HepG2 (cell line): Measurements from ENCODE around the gene SRSF6. TPM values are rescaled to one million over a fixed set of nuclear protein-coding genes. Genes with fewer than 3 reads are reported as not detected.

Source experiments
- ASH2L ChIP-seq: fragments of 300-600, 200-600 bp; sonication (generic); IDR thresholded peaks from 2 replicates; pipeline ENCODE4 v1.7.0; 2017; ENCODE audit warnings: low read depth, mild to moderate bottlenecking, moderate library complexity, mixed read lengths, low read length; ENCODE audit not compliant: insufficient read length
- ATF1 ChIP-seq: IDR thresholded peaks from 2 replicates; pipeline ENCODE4 v1.6.1; 2016; ENCODE audit warnings: mild to moderate bottlenecking, control low read depth
- DNMT1 ChIP-seq: sonication (generic); formaldehyde crosslinking; IDR thresholded peaks from 2 replicates; pipeline ENCODE4 v1.5.1; 2020; ENCODE audit warnings: mild to moderate bottlenecking, missing genetic modification reagents
- DR1 ChIP-seq: sonication (generic); formaldehyde crosslinking; IDR thresholded peaks from 2 replicates; pipeline ENCODE4 v1.8.0; 2021; ENCODE audit warnings: mild to moderate bottlenecking, missing genetic modification reagents, inconsistent platforms
- GFI1 ChIP-seq: sonication (generic); formaldehyde crosslinking; IDR thresholded peaks from 2 replicates; pipeline ENCODE4 v1.5.0; 2020; ENCODE audit warnings: missing genetic modification reagents, mild to moderate bottlenecking, borderline replicate concordance
- HIVEP1 ChIP-seq: sonication (generic); formaldehyde crosslinking; IDR thresholded peaks from 2 replicates; pipeline ENCODE4 v1.4.0; 2020; ENCODE audit warnings: mild to moderate bottlenecking, missing genetic modification reagents
- ONECUT2 ChIP-seq: sonication (generic); formaldehyde crosslinking; IDR thresholded peaks from 2 replicates; pipeline ENCODE4 v1.4.0; 2020; ENCODE audit warnings: missing genetic modification reagents
- POLR2A ChIP-seq, 2 experiments: IDR thresholded peaks; 2 replicates each; pipeline ENCODE4 v1.6.1; 2011; ENCODE audit warnings: low read depth in 2 of 2, low read length in 2 of 2, mild to moderate bottlenecking in 1 of 2, moderate library complexity in 1 of 2; ENCODE audit not compliant: insufficient read depth in 1 of 2
- TCF7L2 ChIP-seq: IDR thresholded peaks from 2 replicates; pipeline ENCODE4 v1.6.1; 2011; ENCODE audit warnings: mild to moderate bottlenecking, low read depth, low read length, moderate library complexity
- ZFP90 ChIP-seq: sonication (generic); formaldehyde crosslinking; IDR thresholded peaks from 2 replicates; pipeline ENCODE4 v1.8.0; 2022; ENCODE audit warnings: missing genetic modification reagents, mild to moderate bottlenecking, inconsistent platforms, borderline replicate concordance
- ZNF124 ChIP-seq: sonication (generic); formaldehyde crosslinking; IDR thresholded peaks from 2 replicates; pipeline ENCODE4 v1.4.0; 2020; ENCODE audit warnings: missing genetic modification reagents
- ZNF3 ChIP-seq: IDR thresholded peaks from 2 replicates; pipeline ENCODE4 v1.7.0; 2017; ENCODE audit warnings: inconsistent platforms
- ZNF589 ChIP-seq: sonication (generic); formaldehyde crosslinking; conservative IDR thresholded peaks from 2 replicates; pipeline ENCODE4 v1.8.0; 2022; ENCODE audit warnings: mild to moderate bottlenecking, moderate library complexity, missing genetic modification reagents
- polyA plus RNA-seq, 8 experiments: library from polyadenylated mRNA; depleted of rRNA in 3 of 8; stranded (reverse) in 7 of 8; unstranded in 1 of 8; fragments of >200 nt; fragmentation: Illumina TruSeq in 4 of 8; extraction: Trizol in 4 of 8; gene quantifications; 2 replicates each; pipeline versions ENCODE4 v1.2.1 to v1.2.3, GENCODE V29; 2011 to 2016; ENCODE audit warnings: low read depth in 4 of 8, missing spikeins in 1 of 8, mixed read lengths in 1 of 8; ENCODE audit not compliant: insufficient read depth in 1 of 8
- total RNA-seq, 5 experiments: library from RNA; depleted of rRNA; stranded (reverse); fragments of >200 nt; fragmentation: Illumina TruSeq; extraction: Trizol; gene quantifications; 2 replicates each; pipeline ENCODE4 v1.2.3, GENCODE V29; 2016; ENCODE audit warnings: low read depth in 1 of 5
- TF ChIP-seq, protein P1 (sequence below): sonication (generic); formaldehyde crosslinking; IDR thresholded peaks from 2 replicates; pipeline ENCODE4 v1.4.0; 2020; ENCODE audit warnings: mild to moderate bottlenecking, missing genetic modification reagents
- TF ChIP-seq, protein P2 (sequence below): sonication (generic); formaldehyde crosslinking; IDR thresholded peaks from 2 replicates; pipeline ENCODE4 v1.5.0; 2020; ENCODE audit warnings: mild to moderate bottlenecking, missing genetic modification reagents, borderline replicate concordance
- TF ChIP-seq, protein P3 (sequence below): sonication (generic); formaldehyde crosslinking; IDR thresholded peaks from 2 replicates; pipeline ENCODE4 v1.5.0; 2020; ENCODE audit warnings: mild to moderate bottlenecking, missing genetic modification reagents

Gene SRSF6
- total and polyA plus RNA-seq, 2 of the 13 experiments (the other 11 are each of a cell fraction or from before 2014, with no cell fraction given) = 156 to 194 TPM

DNA sequence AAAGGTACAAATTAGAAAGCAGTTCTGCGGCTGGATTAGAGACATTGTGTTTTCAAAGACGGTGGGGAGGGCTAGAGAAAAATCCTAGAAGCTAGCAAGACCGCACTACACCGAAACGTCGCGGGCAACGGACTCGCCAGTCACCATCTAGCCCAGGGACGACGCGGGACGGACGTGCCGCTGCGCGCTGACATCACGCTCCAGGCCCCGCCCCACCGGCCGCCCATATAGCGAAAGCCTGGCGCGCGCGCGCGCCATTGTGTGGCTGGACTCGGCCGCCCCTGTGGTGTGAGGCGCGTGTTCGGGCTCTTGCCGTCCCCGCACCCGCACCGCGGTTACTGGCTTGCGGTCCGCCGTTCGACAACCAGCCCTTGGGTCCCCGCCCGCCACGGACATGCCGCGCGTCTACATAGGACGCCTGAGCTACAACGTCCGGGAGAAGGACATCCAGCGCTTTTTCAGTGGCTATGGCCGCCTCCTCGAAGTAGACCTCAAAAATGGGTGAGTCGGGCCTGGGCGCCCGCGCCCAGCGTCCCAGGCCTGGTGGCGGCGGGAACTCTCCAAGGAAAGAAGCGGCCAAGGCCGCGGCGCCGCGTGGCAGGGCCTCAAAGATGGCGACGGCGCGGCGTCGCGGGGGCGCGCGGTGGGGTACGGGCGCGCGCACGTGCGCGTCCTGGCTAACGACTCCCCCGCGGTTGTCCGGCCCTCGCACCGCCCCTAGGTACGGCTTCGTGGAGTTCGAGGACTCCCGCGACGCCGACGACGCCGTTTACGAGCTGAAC, at the start of gene SRSF6 (continued):
- TF ChIP-seq, protein P1, sequence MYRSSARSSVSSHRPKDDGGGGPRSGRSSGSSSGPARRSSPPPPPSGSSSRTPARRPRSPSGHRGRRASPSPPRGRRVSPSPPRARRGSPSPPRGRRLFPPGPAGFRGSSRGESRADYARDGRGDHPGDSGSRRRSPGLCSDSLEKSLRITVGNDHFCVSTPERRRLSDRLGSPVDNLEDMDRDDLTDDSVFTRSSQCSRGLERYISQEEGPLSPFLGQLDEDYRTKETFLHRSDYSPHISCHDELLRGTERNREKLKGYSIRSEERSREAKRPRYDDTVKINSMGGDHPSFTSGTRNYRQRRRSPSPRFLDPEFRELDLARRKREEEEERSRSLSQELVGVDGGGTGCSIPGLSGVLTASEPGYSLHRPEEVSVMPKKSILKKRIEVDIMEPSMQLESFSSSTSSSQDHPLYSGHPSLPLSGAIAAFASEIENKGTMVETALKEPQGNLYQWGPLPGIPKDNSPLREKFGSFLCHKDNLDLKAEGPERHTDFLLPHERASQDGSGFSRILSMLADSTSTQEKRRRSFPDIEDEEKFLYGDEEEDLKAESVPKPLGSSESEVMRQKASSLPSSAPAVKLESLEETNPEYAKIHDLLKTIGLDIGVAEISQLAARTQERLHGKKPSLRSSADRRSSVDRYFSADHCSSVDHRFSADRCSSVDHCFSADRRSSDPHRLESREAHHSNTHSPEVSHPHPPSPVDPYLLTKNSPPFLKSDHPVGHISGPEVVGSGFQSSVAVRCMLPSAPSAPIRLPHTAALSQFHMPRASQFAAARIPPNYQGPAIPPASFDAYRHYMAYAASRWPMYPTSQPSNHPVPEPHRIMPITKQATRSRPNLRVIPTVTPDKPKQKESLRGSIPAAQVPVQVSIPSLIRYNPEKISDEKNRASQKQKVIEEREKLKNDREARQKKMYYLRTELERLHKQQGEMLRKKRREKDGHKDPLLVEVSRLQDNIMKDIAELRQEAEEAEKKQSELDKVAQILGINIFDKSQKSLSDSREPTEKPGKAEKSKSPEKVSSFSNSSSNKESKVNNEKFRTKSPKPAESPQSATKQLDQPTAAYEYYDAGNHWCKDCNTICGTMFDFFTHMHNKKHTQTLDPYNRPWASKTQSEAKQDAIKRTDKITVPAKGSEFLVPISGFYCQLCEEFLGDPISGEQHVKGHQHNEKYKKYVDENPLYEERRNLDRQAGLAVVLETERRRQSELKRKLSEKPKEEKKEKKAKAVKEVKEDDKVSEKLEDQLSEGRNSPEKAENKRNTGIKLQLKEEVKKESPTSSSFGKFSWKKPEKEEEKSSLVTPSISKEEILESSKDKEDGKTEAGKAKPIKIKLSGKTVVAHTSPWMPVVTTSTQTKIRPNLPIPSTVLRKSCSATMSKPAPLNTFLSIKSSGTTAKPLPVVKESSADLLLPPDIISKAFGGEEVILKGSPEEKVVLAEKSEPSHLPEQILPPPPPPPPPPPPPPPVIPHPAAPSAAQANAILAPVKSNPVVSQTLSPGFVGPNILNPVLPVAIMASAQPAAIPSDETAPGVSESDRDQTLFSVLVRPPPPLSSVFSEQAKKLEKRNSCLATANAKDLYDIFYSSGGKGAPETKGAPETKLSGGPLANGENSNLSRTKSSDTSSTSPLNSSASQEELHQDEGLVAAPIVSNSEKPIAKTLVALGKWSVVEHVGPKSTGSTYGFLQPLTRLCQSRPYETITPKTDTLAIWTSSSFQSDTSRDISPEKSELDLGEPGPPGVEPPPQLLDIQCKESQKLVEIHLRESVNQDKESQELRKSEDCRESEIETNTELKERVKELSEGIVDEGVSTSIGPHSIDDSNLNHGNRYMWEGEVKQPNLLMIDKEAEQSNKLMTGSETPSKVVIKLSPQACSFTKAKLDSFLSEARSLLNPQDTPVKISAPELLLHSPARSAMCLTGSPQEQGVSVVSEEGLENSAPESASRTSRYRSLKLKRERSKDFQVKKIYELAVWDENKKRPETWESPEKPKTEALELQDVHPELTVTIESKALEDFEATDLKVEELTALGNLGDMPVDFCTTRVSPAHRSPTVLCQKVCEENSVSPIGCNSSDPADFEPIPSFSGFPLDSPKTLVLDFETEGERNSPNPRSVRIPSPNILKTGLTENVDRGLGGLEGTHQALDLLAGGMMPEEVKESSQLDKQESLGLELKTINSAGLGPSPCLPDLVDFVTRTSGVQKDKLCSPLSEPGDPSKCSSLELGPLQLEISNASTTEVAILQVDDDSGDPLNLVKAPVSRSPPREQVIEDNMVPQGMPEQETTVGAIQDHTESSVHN (CRISPR knock-in tag) = peak; percentile 60; the same call in 1 of the 2 replicates
- peak; percentile 88 for TF ChIP-seq ATF1
- peak; percentile 56 for TF ChIP-seq ONECUT2 (CRISPR knock-in tag)
- TF ChIP-seq POLR2A (IDR thresholded peaks at IDR 0.05; ENCODE audit: insufficient read depth in 1 of 2, low read depth in 2 of 2, low read length in 2 of 2) = peak; percentile 99 to 100
- peak; percentile 97 for TF ChIP-seq ASH2L
- TF ChIP-seq GFI1 (CRISPR knock-in tag) = peak; percentile 89; the same call in 1 of the 2 replicates
- no peak; the same call in 1 of the 2 replicates for TF ChIP-seq ZNF124 (CRISPR knock-in tag)
- TF ChIP-seq ZNF3 = no peak
- peak; percentile 99 for TF ChIP-seq DNMT1
- TF ChIP-seq DR1 (CRISPR knock-in tag) = peak; percentile 100
- TF ChIP-seq TCF7L2 = no peak
- TF ChIP-seq ZNF589 (CRISPR knock-in tag) = peak; percentile 90
- TF ChIP-seq, protein P2, sequence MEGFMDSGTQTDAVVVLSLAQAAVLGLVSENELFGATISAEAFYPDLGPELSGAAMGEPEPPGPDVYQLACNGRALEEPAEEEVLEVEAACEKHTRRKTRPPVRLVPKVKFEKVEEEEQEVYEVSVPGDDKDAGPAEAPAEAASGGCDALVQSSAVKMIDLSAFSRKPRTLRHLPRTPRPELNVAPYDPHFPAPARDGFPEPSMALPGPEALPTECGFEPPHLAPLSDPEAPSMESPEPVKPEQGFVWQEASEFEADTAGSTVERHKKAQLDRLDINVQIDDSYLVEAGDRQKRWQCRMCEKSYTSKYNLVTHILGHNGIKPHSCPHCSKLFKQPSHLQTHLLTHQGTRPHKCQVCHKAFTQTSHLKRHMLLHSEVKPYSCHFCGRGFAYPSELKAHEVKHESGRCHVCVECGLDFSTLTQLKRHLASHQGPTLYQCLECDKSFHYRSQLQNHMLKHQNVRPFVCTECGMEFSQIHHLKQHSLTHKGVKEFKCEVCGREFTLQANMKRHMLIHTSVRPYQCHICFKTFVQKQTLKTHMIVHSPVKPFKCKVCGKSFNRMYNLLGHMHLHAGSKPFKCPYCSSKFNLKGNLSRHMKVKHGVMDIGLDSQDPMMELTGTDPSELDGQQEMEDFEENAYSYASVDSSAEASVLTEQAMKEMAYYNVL (CRISPR knock-in tag) = peak; percentile 74; the same call in 1 of the 2 replicates
- peak; percentile 77; the same call in 1 of the 2 replicates for TF ChIP-seq ZFP90
- TF ChIP-seq, protein P3, sequence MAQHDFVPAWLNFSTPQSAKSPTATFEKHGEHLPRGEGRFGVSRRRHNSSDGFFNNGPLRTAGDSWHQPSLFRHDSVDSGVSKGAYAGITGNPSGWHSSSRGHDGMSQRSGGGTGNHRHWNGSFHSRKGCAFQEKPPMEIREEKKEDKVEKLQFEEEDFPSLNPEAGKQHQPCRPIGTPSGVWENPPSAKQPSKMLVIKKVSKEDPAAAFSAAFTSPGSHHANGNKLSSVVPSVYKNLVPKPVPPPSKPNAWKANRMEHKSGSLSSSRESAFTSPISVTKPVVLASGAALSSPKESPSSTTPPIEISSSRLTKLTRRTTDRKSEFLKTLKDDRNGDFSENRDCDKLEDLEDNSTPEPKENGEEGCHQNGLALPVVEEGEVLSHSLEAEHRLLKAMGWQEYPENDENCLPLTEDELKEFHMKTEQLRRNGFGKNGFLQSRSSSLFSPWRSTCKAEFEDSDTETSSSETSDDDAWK (CRISPR knock-in tag) = no peak
- peak; percentile 80; the same call in 1 of the 2 replicates for TF ChIP-seq HIVEP1 (CRISPR knock-in tag)
